Medulla oblongata (tissue), 1 donor: Measurements from ENCODE around the gene NLRP10.
A peak's percentile ranks its signal among the peaks of the same experiment; 100 is the strongest.
"Not testable (repeated sequence)": the region's sequence is repeated elsewhere in the genome, so short reads cannot be mapped to it uniquely, and the experiment has no call there.

Source experiments
- DNase-seq: peaks from one replicate; pipeline ENCODE4 v3.0.0-alpha.2; 2015; ENCODE audit errors: extremely low spot score

NLRP10 gene

DNA sequence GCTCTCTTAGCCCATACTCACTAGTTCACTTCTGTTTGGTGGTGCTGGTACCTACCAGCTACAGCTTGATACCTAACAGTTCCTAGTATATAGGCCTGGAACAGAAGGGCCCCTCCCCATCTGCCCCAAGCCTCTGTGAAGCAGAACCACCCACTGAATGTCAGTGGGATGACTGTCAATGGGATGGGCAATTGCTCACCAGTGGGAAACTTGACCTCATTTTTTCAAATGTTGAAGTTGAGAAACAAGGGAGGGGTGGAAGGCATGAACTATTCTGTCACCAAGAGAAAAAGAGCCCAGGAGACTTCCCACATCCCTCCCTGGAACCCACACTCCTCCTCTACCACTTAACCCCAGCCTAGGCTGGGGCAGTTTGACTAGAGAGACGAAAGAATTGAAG, at the start of gene NLRP10:
NLRP10 (minus strand) TSS at position 62 of the 400 bp plus-strand sequence. CDS start 1,952 bp downstream, outside the sequence.
- DNase-seq = no peak

DNA sequence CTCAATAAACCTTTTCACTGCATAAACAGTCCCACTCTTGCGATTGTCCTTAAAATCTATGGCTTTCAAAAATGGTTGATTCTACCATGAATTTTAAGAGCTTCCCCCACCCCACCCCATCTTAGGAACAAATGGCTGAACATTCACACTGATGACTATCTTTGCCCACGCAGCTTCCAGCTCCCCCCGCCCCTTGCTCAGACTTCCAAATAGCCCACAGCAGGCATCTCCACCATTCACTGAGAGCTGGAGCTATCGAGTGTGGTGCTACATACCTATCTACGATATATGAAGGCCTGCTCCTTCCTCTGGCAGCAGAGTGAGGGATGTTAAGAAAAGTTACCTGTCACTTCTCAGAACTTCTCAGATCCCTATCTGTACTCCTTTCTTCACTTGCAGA, 48.6 kb upstream of the NLRP10 start:
- no peak for DNase-seq

DNA sequence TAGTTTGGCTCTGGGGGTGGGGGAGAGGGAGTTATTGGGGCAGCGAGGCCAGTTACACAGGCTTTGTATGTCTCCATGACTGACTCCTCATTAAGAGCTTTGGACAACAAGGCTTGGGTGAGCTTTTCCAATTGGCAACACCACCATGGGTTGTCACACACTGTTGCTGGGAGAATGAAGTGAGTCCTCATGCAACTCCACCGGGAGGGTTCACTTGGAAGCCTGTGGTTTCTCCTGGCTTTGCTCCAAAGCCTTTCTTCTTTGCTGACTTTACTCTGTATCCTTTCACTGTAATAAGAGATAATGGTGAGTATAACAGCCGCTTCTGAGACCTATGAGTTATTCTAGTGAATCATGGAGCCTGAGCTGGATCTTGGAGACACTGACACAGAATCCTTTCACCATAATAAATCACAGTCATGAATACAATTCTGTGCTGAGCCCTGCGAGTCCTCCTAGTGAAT, 46.8 kb upstream of the NLRP10 start:
- DNase-seq = peak; percentile 80

DNA sequence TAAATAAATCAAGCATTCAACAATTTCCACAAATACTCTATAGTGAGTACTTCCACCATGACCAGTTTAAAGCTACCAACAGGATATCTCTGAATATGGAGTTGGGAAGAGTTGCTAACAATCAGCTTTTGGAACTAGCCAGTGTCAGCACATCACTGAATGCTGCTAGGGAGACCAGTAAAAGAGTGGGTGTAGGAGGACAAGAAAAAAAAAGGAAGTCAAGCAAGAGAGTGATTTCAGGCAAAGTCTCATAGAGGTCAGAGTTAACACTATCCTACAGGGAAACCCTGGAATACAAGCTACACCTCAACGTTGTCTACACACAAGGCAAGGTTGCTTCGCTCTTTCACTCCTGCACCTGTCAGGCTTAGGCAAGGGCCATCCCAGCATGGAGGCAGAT, 46.1 kb upstream of the NLRP10 start:
- no peak for DNase-seq

- DNase-seq = no peak
Observed at GRCh38 chr11:8009856-8010255, 44.6 kb upstream of the NLRP10 start.

DNA sequence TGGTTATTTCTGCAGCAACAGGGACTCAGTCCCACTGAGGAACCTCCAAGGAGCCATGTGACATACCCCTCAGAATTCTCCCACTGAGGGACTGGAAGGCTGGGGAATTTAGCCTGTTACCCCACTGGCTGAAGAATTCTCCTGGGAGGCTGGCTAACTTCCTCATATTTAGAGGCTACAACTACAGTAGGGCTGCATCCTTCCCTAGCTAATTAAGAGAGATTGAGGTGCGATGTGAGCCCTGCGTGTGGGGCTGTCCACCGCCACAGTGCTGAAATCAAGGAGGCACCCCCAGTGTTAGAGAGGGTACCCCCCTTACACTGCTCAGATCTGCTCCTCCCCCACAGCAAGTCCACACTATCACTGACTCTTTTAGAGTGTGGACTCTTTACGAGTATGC, 43.0 kb upstream of the NLRP10 start:
- DNase-seq = no peak

- DNase-seq = peak; percentile 88
Observed at GRCh38 chr11:8006349-8006977, 41.2 kb upstream of the NLRP10 start.

DNA sequence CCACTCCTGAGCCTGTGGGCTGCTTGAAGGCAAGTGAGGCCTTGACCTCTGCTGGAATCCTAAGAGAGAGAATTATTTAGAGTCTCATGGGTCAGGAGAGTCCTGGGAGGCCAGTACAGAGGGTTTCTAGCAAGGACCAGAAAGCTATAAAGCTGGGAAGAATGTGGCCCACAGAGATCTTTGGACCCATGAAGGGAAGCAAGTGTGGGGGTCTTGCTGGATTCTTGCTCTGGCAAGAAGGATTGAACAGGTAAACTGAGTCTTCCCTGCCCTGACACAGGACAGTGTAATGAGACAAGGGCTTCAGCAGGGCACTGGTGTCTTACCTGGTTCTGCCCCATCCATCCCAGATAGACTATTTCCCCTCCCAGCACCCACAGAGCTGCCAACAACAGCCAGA, 40.3 kb upstream of the NLRP10 start:
- no peak for DNase-seq

- no peak for DNase-seq
Observed at GRCh38 chr11:8004008-8004407, 38.8 kb upstream of the NLRP10 start.

- DNase-seq = no peak
Observed at GRCh38 chr11:8003187-8003586, 37.9 kb upstream of the NLRP10 start.

GRCh38 chr11:8002676-8003075, 37.4 kb upstream of the NLRP10 start:
- DNase-seq = no peak

GRCh38 chr11:8000390-8000789, 35.1 kb upstream of the NLRP10 start:
- no peak for DNase-seq

- no peak for DNase-seq
Observed at GRCh38 chr11:7999795-8000194, 34.5 kb upstream of the NLRP10 start.

DNA sequence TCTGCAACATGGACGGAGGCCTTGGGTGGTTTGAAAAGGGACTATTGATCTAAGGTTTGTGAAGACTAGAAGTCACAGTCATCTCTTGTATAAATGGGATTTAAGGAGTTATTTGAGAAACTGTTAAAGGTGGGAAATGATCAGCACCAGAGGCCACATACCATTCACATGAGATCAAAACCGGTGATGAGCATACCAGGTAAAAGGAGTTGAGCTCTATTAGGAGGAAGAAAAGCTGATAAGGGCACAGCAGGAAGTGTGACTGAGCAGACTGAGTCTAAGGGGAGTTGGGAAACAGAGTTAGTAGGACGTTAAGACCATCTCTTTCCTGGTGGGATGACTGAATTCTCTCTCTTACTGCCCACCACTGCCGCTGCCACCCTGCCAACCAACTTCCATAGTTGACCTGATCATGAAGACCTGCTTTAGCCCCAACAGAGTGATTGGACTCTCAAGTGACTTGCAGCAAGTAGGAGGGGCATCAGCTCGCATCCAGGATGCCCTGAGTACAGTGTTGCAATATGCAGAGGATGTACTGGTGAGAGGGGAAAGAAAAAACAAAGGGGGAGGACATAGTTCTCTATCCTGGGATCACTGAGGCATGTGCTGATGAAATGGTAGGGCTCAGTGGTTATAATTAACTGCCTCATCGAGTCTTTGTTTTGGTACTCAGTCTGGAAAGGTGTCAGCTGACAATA, 29.5 kb upstream of the NLRP10 start:
- DNase-seq = no peak

DNA sequence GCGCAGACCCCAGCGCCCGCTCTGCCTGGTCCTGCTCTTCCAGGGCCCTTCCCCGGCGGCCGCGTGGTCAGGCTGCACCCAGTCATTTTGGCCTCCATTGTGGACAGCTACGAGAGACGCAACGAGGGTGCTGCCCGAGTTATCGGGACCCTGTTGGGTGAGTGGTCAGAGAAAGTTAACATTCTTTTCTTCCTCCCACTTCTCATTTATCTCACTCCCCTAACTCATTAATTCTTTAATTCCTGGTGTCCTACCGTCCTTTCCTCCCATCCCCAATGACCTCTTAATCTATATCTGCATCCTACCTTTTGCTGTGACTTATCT, 22.3 kb upstream of the NLRP10 start:
- DNase-seq = not testable (repeated sequence)

GRCh38 chr11:7986768-7987559, 21.7 kb upstream of the NLRP10 start, which contains the start of gene EIF3F:
Gene EIF3F, plus strand, starts transcription at chr11:7987337. Its CDS starts 16 bp downstream, at chr11:7987353.
- peak; percentile 100 for DNase-seq

DNA sequence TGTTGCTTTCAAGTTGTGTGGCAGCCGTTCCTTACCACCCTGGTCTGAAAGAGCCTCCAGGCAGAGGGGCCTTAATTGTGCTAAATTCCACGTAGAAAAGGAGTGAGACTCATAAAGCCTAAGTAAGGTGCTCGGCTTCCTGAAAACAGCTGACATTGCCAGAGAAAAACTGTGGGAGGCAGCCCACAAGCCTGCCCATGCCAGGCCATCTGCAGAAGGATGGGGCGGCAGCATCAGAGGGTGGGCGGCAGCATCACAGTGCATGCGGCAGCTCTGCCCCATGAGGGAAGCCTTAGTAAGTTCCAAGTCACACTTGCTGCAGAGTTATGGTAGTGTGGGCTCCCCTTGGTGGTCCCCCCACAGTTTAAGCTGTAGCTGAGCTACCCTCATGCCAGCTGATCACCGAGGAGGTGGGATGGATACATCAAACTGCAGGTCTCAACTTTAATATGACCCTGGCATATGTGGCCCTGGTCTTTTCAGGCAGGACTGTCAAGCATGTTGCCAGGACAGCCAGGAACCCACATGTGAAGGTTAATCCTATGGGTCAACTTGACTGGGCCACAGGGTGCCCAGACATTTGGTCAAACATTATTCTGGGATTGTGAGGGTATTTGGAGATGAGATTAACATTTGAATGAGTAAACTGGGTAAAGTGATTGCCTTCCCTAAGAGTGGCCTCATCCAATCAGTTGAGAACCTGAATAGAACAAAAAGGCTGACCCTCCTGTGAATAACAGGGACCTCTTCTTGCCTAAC, 18.8 kb upstream of the NLRP10 start:
- no peak for DNase-seq

- DNase-seq = no peak
Observed at GRCh38 chr11:7982582-7983119, 17.4 kb upstream of the NLRP10 start.

GRCh38 chr11:7981619-7982157, 16.4 kb upstream of the NLRP10 start:
- no peak for DNase-seq

DNA sequence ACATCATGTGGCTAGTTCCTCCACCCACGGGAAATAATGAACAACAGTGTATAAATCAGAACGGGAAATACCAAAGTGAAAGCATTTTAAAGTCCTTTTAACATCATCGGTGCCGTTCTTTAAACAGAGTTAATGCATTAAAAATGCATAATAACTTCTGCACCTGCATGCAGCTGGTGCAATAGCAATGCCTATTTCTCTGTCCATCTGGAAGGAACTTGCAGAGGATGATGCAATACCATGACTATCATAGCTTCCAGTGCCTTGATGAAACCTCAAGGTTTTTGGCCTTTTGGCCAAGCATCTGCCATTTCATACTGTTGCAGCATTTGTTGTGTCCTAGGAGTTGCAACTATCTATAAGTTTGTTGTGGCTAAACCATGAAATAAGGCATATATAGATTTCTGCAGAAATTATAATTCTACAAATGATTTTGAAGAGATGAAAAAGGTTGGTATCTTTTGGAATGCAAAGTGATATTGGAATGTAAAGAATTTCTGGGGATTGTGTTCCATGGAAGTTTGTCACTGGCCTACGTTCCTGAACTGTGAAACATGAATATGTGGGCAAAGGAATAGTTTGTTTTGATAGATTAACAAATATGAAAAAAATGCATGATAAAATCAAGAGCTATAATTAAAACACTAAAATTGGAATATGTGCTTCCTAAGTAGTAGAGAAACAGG, 12.1 kb upstream of the NLRP10 start:
- no peak for DNase-seq

DNA sequence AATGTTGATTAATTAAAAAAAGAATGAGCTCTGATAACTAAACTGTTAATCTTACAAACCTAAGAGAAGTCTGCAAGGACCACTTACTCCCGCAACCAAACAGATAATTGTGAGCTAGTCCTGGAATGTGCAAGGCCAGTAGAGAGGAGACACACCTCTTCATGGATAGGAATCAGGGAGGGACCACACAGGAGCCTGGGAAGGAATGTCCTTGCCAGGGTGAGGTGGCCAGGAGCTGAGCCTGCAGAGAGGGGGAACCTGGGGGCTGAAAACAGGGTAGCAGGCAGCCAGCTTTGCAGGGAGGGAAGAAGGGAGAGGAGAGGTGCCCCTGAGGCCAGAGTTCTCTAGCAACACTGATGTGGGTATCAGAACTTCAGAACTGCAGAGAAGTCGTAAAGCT, 9.4 kb upstream of the NLRP10 start:
- no peak for DNase-seq
